Measurements from ENCODE around the gene TRIM41.
"Not testable (repeated sequence)": the region's sequence is repeated elsewhere in the genome, so short reads cannot be mapped to it uniquely, and the experiment has no call there.

The TRIM41 gene

DNA sequence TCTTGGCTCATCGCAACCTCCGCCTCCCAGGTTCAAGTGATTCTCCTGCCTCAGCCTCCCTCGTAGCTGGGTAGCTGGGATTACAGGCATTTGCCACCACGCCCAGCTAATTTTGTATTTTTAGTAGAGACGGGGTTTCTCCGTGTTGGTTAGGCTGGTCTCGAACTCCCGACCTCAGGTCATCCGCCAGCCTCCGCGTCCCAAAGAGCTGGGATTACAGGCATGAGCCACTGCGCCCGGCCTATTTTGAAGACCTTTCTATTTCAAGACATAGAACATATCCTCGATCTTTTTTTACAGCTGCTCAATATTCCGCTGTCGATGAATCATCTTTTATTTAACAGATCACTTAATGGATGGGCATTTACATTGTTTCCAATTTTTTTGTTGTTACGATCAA lies 12.4 kb upstream of the TRIM41 start:
- H3K27ac Mint-ChIP-seq; H3K9me3 Mint-ChIP-seq; H3K36me3 Mint-ChIP-seq (ENCODE audit: low read depth); H3K4me3 Mint-ChIP-seq; intact Hi-C loops (cut with micrococcal nuclease): not testable (repeated sequence)
- Mint-ChIP-seq H3K27me3 (peaks cover 14% of the 10 kb centered on the region), H3K4me1 (ENCODE audit: low read depth) (peaks cover 27% of the 10 kb centered on the region)

DNA sequence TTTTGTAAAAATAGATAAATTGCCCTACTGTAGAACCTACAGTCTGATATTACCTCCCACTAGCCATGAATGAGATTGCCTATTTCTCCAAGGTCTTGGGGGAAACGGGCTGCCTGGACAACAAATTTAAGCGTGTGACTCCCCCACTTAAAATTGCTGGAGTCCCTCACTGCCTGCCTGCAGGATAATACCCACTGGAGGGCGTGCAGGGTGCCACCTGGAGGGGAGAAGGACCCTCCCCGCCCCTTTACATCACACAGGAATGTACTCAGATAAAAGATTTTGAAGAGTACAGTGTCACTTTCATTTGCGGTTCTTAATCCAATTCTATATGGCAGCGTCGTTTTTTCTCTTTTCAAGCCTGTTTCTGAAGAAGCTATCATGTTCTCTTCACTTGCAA lies 11.9 kb upstream of the TRIM41 start:
- H3K4me3 Mint-ChIP-seq: no peak overlapping the region
- no peak overlapping the region for H3K27ac Mint-ChIP-seq
- no peaks in the 10 kb centered on the region for H3K36me3 Mint-ChIP-seq (ENCODE audit: low read depth)
- H3K27me3 Mint-ChIP-seq: peaks cover 12% of the 10 kb centered on the region
- intact Hi-C loops (cut with micrococcal nuclease): no loop called here
- no peaks in the 10 kb centered on the region for H3K9me3 Mint-ChIP-seq
- peaks cover 24% of the 10 kb centered on the region for H3K4me1 Mint-ChIP-seq (ENCODE audit: low read depth)

DNA sequence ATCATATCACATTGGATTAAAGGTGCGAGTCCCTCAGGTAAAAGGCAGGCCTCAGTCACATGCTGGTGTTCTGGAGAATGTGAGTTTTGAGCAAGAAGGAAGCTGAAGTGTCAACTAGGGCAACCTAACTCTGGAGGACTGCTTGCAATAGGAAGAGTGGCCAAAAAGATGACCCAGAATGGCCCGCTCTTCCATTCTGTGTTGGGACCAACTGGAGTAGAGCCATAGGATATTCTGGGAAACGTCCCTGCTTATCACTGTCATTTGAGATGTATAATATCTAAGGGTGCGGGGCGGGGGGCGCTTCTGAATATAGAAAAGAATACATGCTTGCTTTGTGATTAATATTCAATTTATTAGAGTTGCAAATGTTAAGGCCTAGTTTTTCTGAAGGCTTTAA lies 11.0 kb upstream of the TRIM41 start:
- no peak overlapping the region for H3K4me3 Mint-ChIP-seq
- peaks cover 21% of the 10 kb centered on the region for H3K4me1 Mint-ChIP-seq (ENCODE audit: low read depth)
- intact Hi-C loops (cut with micrococcal nuclease): no loop called here
- no peaks in the 10 kb centered on the region for H3K36me3 Mint-ChIP-seq (ENCODE audit: low read depth)
- H3K9me3 Mint-ChIP-seq: no peaks in the 10 kb centered on the region
- H3K27ac Mint-ChIP-seq: no peak overlapping the region
- peaks cover 16% of the 10 kb centered on the region for H3K27me3 Mint-ChIP-seq

DNA sequence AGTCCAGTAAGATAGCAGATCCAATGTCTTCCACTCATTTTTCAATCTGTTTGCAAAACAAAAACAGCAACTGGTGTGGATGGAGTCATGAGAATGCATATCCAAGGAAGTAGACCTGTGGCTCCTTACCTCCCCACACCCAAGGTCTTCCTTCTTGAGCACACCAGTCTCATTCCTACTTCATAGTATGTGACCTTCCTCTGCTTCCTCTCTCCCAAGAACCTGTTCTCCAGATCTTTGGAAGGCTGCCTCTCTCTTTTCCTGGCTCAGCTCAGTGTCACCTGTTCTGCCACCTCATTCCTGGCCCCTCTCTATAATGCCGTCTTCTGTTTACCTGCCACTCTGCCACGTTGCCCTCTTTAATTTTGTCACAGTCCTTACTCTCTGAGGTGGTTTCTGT lies 10.1 kb upstream of the TRIM41 start:
- Mint-ChIP-seq H3K4me1 (ENCODE audit: low read depth) (peaks cover 21% of the 10 kb centered on the region), H3K27ac (no peak overlapping the region), H3K4me3 (no peak overlapping the region), H3K9me3 (no peaks in the 10 kb centered on the region), H3K27me3 (peaks cover 23% of the 10 kb centered on the region), H3K36me3 (ENCODE audit: low read depth) (no peaks in the 10 kb centered on the region)
- intact Hi-C loops (cut with micrococcal nuclease): no loop called here

DNA sequence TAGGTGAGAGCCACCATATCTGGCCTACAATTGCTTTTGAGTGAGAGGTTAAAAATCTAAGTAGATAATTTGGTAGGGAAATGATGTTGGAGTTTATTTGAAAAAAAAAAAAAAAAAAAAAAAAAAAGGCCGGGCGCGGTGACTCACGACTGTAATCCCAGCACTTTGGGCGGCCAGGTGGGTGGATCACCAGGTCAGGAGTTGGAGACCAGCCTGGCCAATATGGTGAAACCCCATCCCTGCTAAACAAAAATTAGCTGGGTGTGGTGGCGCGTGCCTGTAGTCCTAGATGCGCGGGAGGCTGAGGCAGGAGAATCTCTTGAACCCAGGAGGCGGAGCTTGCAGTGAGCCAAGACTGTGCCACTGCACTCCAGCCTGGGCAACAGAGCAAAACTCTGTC lies 8.8 kb upstream of the TRIM41 start:
- H3K4me3 Mint-ChIP-seq; H3K27ac Mint-ChIP-seq; intact Hi-C loops (cut with micrococcal nuclease); H3K9me3 Mint-ChIP-seq; H3K36me3 Mint-ChIP-seq (ENCODE audit: low read depth): not testable (repeated sequence)
- peaks cover 25% of the 10 kb centered on the region for H3K4me1 Mint-ChIP-seq (ENCODE audit: low read depth)
- H3K27me3 Mint-ChIP-seq: peaks cover 23% of the 10 kb centered on the region

DNA sequence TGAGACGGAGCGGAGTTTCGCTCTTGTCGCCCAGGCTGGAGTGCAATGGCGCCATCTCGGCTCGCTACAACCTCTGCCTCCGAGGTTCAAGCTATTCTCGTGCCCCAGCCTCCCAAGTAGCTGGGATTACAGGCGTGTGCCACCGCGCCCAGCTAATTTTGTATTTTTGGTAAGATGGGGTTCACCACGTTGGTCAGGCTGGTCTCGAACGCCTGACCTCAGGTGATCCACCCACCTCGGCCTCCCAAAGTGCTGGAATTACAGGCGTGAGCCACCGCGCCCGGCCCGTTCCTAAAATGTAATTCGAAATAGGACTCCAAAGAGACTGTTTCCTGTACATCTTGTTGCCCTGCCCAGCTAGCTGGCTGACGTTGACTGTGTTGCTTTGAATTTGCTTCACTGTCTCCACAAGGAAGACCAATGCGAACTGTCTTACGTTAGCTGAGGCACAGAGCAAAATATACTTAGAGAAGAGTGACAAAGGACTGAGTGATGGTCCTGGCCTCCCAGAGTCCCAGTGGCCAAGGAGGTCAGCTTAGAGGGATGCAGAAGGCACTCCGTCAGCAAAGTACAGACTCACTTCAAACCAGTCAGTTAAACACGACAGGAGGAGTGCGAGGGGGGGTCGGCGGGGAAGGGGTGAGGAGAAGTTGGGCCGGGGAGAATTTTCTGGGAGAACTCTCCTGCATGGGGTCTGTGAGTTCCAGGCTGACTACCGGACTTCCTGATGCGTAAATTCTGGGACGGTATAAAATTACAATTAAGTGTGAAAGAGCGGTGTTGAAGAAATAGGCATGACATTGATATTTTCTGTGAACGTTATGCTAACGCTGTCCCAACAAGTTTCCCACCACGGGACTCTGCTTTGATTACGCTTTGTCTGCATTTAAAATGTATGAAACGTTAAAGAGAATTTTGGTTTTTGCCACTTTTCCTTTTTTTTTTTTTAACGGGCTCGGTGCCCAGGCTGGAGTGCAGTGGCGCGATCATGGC lies 6.8 kb upstream of the TRIM41 start:
- Mint-ChIP-seq H3K4me3 (peak overlapping the region; percentile 61), H3K36me3 (ENCODE audit: low read depth) (no peaks in the 10 kb centered on the region), H3K27ac (peak overlapping the region; percentile 39), H3K4me1 (ENCODE audit: low read depth) (peaks cover 38% of the 10 kb centered on the region), H3K27me3 (peaks cover 26% of the 10 kb centered on the region), H3K9me3 (no peaks in the 10 kb centered on the region)
- intact Hi-C loops (cut with micrococcal nuclease): no loop called here

DNA sequence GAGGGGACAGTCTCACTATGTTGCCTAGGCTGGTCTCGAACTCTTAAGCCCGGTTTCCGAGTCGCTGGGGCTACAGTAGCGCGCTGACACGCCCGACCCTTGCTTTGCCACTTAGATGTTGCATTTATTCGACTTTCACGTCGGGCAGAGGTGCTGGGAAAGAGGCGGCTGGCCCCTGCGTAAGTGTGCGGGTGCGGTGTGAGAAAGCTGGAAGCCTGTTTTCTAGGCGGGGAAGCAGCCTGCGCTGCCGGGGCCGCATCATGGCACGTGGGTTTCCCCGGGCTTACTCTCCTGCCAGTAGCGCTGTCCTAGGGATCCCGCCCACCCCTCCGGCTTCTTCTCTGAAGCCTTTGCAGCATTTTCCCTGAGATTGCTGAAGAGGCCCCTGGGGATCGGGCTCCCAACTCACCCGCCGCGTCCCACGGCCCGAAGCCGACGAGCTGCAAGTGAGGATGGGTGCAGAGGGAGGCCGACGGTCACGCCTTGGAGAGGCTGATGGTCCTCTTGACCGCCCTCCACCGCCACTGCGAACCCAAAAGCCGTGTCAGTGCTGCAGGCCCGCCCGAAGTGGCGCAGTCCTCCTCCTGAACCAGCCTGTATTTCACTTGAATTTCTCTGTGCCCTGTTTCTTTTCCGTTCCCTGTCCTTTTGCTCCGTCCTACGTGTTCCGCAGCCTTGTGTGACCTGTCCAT lies 5.8 kb upstream of the TRIM41 start:
- peaks cover 48% of the 10 kb centered on the region for H3K4me1 Mint-ChIP-seq (ENCODE audit: low read depth)
- no peaks in the 10 kb centered on the region for H3K9me3 Mint-ChIP-seq
- H3K27me3 Mint-ChIP-seq: peaks cover 26% of the 10 kb centered on the region
- peak overlapping the region; percentile 47 for H3K27ac Mint-ChIP-seq
- no peaks in the 10 kb centered on the region for H3K36me3 Mint-ChIP-seq (ENCODE audit: low read depth)
- intact Hi-C loops (cut with micrococcal nuclease): no loop called here
- peak overlapping the region; percentile 71 for H3K4me3 Mint-ChIP-seq

DNA sequence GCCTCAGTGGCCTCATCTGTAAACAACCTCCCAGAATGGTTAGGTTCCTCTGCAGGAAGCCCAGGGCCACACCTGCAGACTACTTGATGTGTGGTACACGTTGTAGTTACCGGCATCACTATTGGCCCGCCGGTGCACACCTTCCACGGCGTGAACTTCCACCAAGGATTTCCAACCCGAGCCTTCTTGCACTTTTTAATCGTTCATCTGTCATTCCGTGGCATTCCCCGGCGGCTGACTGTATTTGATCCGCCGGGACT lies 5.3 kb upstream of the TRIM41 start:
- Mint-ChIP-seq H3K27me3 (peaks cover 26% of the 10 kb centered on the region), H3K9me3 (no peaks in the 10 kb centered on the region)

DNA sequence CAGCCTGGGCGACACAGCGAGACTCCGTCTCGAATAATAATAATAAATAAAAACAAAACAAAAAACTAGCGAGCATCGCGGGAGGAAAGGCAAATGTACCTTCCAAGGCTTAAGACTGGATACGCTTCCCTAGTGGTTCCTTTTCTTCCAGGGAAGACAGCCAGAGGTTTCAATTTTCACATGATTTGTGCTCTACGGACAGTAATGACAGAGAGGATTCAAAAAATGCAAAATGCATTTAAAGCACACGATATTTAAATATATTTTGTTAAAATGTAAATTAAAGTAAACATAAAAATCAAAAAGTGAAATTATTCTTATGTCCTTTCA lies 4.3 kb upstream of the TRIM41 start:
- peak overlapping the region; percentile 63 for H3K27ac Mint-ChIP-seq
- intact Hi-C loops (cut with micrococcal nuclease): no loop called here
- H3K4me1 Mint-ChIP-seq (ENCODE audit: low read depth): peaks cover 53% of the 10 kb centered on the region
- no peaks in the 10 kb centered on the region for H3K9me3 Mint-ChIP-seq
- H3K27me3 Mint-ChIP-seq: peaks cover 21% of the 10 kb centered on the region
- H3K36me3 Mint-ChIP-seq (ENCODE audit: low read depth): peaks cover 7% of the 10 kb centered on the region
- H3K4me3 Mint-ChIP-seq: peak overlapping the region; percentile 69

More for the DNA sequence above, 5.3 kb upstream of the TRIM41 start:
- peaks cover 49% of the 10 kb centered on the region for H3K4me1 Mint-ChIP-seq (ENCODE audit: low read depth)
- H3K4me3 Mint-ChIP-seq: peak overlapping the region; percentile 71
- intact Hi-C loops (cut with micrococcal nuclease): no loop called here
- peak overlapping the region; percentile 47 for H3K27ac Mint-ChIP-seq
- no peaks in the 10 kb centered on the region for H3K36me3 Mint-ChIP-seq (ENCODE audit: low read depth)

DNA sequence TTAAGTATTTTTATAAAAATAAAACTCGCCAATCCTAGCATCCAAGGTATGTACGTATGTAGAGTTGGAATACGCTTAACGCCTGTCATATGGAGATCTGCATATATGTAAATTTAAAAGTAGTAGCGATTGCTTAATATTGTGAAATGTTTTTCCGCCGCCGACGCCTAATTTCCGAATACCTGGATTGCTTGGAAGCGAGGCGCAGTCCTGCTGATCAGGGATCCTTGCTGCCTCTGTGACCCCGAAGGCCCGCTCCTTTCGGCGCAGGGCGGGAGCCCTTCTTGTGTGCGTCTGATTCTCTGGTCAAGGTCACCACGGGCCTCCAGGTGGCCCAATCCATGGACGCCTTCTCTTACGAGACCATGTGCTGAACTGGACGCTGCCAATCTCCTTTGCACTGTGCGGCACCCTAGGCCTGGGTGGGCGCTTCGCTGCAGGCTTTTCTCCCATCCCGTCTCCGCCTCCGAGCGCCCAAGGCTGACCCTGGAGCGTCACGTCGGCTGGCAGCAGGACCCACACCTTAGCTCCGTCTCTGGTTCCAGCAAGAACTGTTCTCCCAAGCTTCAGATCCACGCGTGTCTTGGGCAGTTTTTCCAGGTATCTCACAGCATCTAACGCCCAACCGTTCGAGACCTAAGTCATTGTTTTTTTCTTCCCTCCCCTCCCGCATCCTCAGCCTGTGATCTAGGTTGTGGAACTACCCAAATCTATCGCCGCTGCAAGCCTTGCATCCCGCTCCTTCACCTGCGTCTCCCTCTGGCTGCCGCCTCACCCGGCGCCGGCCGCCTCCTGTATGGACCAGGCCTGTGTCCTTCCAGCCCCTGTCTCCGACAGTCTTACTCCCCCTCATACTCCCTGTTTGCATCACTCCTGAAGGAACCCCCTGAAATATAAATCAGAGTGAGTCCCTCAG lies 3.6 kb upstream of the TRIM41 start:
- Mint-ChIP-seq H3K27me3 (peaks cover 21% of the 10 kb centered on the region), H3K4me1 (ENCODE audit: low read depth) (peaks cover 61% of the 10 kb centered on the region), H3K4me3 (peak overlapping the region; percentile 20)

DNA sequence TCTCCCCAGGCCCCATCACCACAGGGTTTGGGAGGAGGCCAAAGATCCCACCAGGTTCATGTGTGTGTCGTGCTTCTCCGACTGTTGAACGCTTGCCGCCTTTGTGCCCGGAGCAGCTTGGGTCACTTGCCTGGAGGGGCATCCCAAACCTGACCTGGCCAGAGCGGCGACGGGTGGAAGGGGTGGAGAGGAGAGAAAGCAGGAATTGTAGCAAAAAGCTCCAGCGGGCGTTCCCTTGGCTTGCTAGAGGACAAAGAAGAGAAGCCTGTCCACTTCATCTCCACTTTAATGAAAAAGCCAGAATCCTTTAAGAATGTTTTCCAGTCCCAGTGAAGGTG lies 2.9 kb upstream of the TRIM41 start:
- Mint-ChIP-seq H3K27ac (peak overlapping the region; percentile 41), H3K4me1 (ENCODE audit: low read depth) (peaks cover 65% of the 10 kb centered on the region), H3K4me3 (no peak overlapping the region), H3K27me3 (peaks cover 21% of the 10 kb centered on the region), H3K9me3 (no peaks in the 10 kb centered on the region), H3K36me3 (ENCODE audit: low read depth) (peaks cover 9% of the 10 kb centered on the region)
- intact Hi-C loops (cut with micrococcal nuclease): loop anchor here (5.0 kb wide), 1 partner anchor 42 kb away; the partner anchor contains the start of gene TRIM52

More for the DNA sequence above, 3.6 kb upstream of the TRIM41 start:
- peaks cover 9% of the 10 kb centered on the region for H3K36me3 Mint-ChIP-seq (ENCODE audit: low read depth)
- peak overlapping the region; percentile 41 for H3K27ac Mint-ChIP-seq
- intact Hi-C loops (cut with micrococcal nuclease): loop anchor here (5.0 kb wide), 1 partner anchor 43 kb away; the partner anchor contains the start of gene TRIM52
- no peaks in the 10 kb centered on the region for H3K9me3 Mint-ChIP-seq

DNA sequence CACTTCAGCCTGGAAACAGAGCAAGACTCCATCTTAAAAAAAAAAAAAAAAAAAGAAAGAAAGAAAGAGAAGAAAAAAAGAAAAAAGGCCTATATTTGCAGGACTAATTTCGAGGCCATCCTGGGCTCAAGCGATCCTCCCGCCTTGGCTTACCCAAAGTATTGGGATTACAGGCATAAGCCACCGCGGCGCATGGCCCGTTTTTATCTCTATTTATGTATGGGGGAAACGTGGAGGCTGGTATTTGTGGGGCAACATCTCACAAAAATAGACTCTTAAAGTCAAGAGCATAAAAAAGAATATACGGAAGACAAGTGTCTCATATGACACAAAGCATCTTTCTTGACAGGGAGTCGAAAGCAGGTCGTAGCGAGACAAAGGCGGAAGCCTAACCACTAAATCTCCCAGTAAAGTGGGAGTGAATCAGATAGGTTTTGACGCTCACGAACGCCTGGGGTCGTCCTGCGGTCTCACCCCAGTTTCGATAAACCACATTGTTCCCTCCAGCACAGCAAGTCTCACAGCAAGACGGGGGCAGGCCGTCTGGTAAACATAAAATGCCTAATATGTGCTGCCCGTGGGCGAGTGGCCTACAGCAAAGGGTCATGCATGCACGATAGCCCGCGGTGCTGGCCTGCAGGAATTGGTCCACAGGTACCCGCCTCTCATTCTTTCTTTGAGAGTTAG lies 1.8 kb upstream of the TRIM41 start:
- intact Hi-C loops (cut with micrococcal nuclease): loop anchor here (5.0 kb wide), 1 partner anchor 41 kb away; the partner anchor contains the start of gene TRIM52
- Mint-ChIP-seq H3K4me1 (ENCODE audit: low read depth) (peaks cover 63% of the 10 kb centered on the region), H3K4me3 (no peak overlapping the region), H3K36me3 (ENCODE audit: low read depth) (peaks cover 9% of the 10 kb centered on the region), H3K9me3 (no peaks in the 10 kb centered on the region), H3K27ac (no peak overlapping the region), H3K27me3 (peaks cover 17% of the 10 kb centered on the region)

All from dendritic cell treated with granulocyte-macrophage colony-stimulating factor and Interleukin-4, amounts not matched to agents 40 ng/mL and 50 ng/mL, for 4 days (primary cell).